Neural cell (in vitro differentiated cells): Measurements from ENCODE around the gene CACTIN. TPM values are rescaled to one million over a fixed set of nuclear protein-coding genes. Genes with fewer than 3 reads are reported as not detected.

Experiments used
- H2AFZ ChIP-seq: fragments of 200-600, 300-800 bp; sonication (generic), shearing (Covaris generic); 2 replicates; pipeline ENCODE4 v1.6.0; 2014; ENCODE audit warnings: low read depth, mild to moderate bottlenecking, antibody characterized with exemption, low read length, moderate library complexity
- H3F3A ChIP-seq: fragments of 200-600 bp; shearing (Covaris generic); 2 replicates; pipeline ENCODE4 v1.6.1; 2016; ENCODE audit warnings: mild to moderate bottlenecking, moderate library complexity, mixed read lengths, antibody characterized with exemption, low read length; ENCODE audit not compliant: insufficient read depth, poor library complexity, severe bottlenecking
- H3K27ac ChIP-seq: fragments of 200-600, 300-800 bp; sonication (generic), shearing (Covaris generic); 2 replicates; pipeline ENCODE4 v1.5.1; 2014; ENCODE audit warnings: mild to moderate bottlenecking, low read length, moderate library complexity
- H3K27me3 ChIP-seq: fragments of 300-800, 200-600 bp; sonication (generic), shearing (Covaris generic); 2 replicates; pipeline ENCODE4 v1.6.0; 2014; ENCODE audit warnings: mild to moderate bottlenecking, low read depth, low read length, moderate library complexity; ENCODE audit not compliant: insufficient read depth
- H3K36me3 ChIP-seq: fragments of 300-800, 200-600 bp; sonication (generic), shearing (Covaris generic); 2 replicates; pipeline ENCODE4 v1.5.1; 2014; ENCODE audit warnings: mild to moderate bottlenecking, antibody characterized with exemption, low read length, moderate library complexity; ENCODE audit not compliant: insufficient read depth
- H3K4me2 ChIP-seq: fragments of 300-800, 200-600 bp; sonication (generic), shearing (Covaris generic); 2 replicates; pipeline ENCODE4 v1.6.0; 2014; ENCODE audit warnings: mild to moderate bottlenecking, low read length
- H3K4me3 ChIP-seq: fragments of 300-800, 200-600 bp; sonication (generic), shearing (Covaris generic); 2 replicates; pipeline ENCODE4 v1.5.1; 2014; ENCODE audit warnings: mild to moderate bottlenecking, low read length, moderate library complexity
- H3K79me2 ChIP-seq: fragments of 200-600 bp; shearing (Covaris generic); replicated peaks from 2 replicates; pipeline ENCODE4 v1.6.0; 2014; ENCODE audit warnings: mild to moderate bottlenecking, low read length, moderate library complexity; ENCODE audit not compliant: insufficient read depth
- H3K9ac ChIP-seq: fragments of 300-800, 200-600 bp; sonication (generic), shearing (Covaris generic); 2 replicates; pipeline ENCODE4 v1.6.1; 2016; ENCODE audit warnings: mild to moderate bottlenecking, low read length, mixed read lengths
- H3K9me2 ChIP-seq: fragments of 200-600 bp; shearing (Covaris generic); 2 replicates; pipeline ENCODE4 v1.6.1; 2016; ENCODE audit warnings: mild to moderate bottlenecking, low read length, mixed read lengths; ENCODE audit not compliant: insufficient read depth
- H3K9me3 ChIP-seq: fragments of 200-600, 300-800 bp; sonication (generic), shearing (Covaris generic); 2 replicates; pipeline ENCODE4 v1.6.1; 2016; ENCODE audit warnings: mild to moderate bottlenecking, mixed run types, low read length, moderate library complexity, mixed read lengths
- H4K20me1 ChIP-seq: fragments of 200-600 bp; shearing (Covaris generic); 2 replicates; pipeline ENCODE4 v1.6.1; 2016; ENCODE audit warnings: mild to moderate bottlenecking, mixed run types; ENCODE audit not compliant: insufficient read depth
- CTCF ChIP-seq: fragments of 450-650 bp; IDR thresholded peaks from 2 replicates; pipeline ENCODE4 v1.5.1; 2014; ENCODE audit warnings: antibody characterized with exemption, mild to moderate bottlenecking, moderate library complexity; ENCODE audit not compliant: poor library complexity, severe bottlenecking
- EP300 ChIP-seq: fragments of 450-650 bp; conservative IDR thresholded peaks from 2 replicates; pipeline ENCODE4 v1.6.1; 2014; ENCODE audit warnings: antibody characterized with exemption, mild to moderate bottlenecking, moderate library complexity; ENCODE audit not compliant: poor library complexity, severe bottlenecking
- EZH2 ChIP-seq: fragments of 200-600, 300-800 bp; shearing (Covaris generic), sonication (generic); IDR thresholded peaks from 2 replicates; pipeline ENCODE4 v1.6.1; 2014; ENCODE audit warnings: antibody characterized with exemption, low read length, borderline replicate concordance, mild to moderate bottlenecking; ENCODE audit not compliant: insufficient read depth, poor library complexity, severe bottlenecking
- MXI1 ChIP-seq: fragments of 450-650 bp; conservative IDR thresholded peaks from 2 replicates; pipeline ENCODE4 v1.6.1; 2014; ENCODE audit warnings: antibody characterized with exemption, mild to moderate bottlenecking; ENCODE audit not compliant: poor library complexity, severe bottlenecking
- POLR2AphosphoS5 ChIP-seq: IDR thresholded peaks from 2 replicates; pipeline ENCODE4 v1.6.1; 2012
- RAD21 ChIP-seq: fragments of 450-650 bp; conservative IDR thresholded peaks from 2 replicates; pipeline ENCODE4 v1.6.1; 2014; ENCODE audit warnings: antibody characterized with exemption, mild to moderate bottlenecking, moderate library complexity
- REST ChIP-seq: IDR thresholded peaks from 2 replicates; pipeline ENCODE4 v1.6.1; 2012; ENCODE audit warnings: borderline replicate concordance
- SMC3 ChIP-seq: fragments of 450-650 bp; conservative IDR thresholded peaks from 2 replicates; pipeline ENCODE4 v1.6.1; 2014; ENCODE audit warnings: antibody characterized with exemption, mild to moderate bottlenecking, moderate library complexity; ENCODE audit not compliant: poor library complexity
- TAF1 ChIP-seq: IDR thresholded peaks from 2 replicates; pipeline ENCODE4 v1.6.1; 2012; ENCODE audit warnings: low read depth
- polyA plus RNA-seq: library from polyadenylated mRNA; depleted of rRNA; stranded (reverse); fragments of >200 nt; gene quantifications from 2 replicates; pipeline ENCODE4 v1.2.3, GENCODE V29; 2014

Gene CACTIN
- polyA plus RNA-seq, 1 donor from 2014 or later, result 21.4 TPM

GRCh38 chr19:3657395-3657769, 30.8 kb upstream of the CACTIN start:
- peaks cover 12% of the 10 kb centered on the region for H3K36me3 ChIP-seq
- H3K9me2 ChIP-seq, result no peaks in the 10 kb centered on the region
- H4K20me1 ChIP-seq, result no peaks in the 10 kb centered on the region
- H3F3A ChIP-seq, result no peaks in the 10 kb centered on the region
- H2AFZ ChIP-seq, result no peak overlapping the region
- no peak overlapping the region for H3K27ac ChIP-seq
- H3K9ac ChIP-seq, result no peak overlapping the region
- no peaks in the 10 kb centered on the region for H3K9me3 ChIP-seq
- H3K79me2 ChIP-seq, result no peaks in the 10 kb centered on the region
- H3K27me3 ChIP-seq, result no peaks in the 10 kb centered on the region
- H3K4me2 ChIP-seq, result no peak overlapping the region
- TF ChIP-seq POLR2AphosphoS5 (no peak), SMC3 (no peak), TAF1 (no peak), REST (no peak), EZH2 (no peak), EP300 (no peak), RAD21 (no peak), CTCF (no peak), MXI1 (no peak)
- no peak overlapping the region for H3K4me3 ChIP-seq

GRCh38 chr19:3656747-3657394, 30.3 kb upstream of the CACTIN start:
- TF ChIP-seq SMC3 (no peak), REST (no peak), EP300 (no peak), MXI1 (no peak), EZH2 (no peak), CTCF (no peak), TAF1 (no peak), POLR2AphosphoS5 (no peak), RAD21 (no peak)
- Histone ChIP-seq H3K9ac (no peak overlapping the region), H3K27ac (no peak overlapping the region), H3K9me2 (no peaks in the 10 kb centered on the region), H3K79me2 (no peaks in the 10 kb centered on the region), H3K4me2 (no peak overlapping the region), H4K20me1 (no peaks in the 10 kb centered on the region), H3K4me3 (no peak overlapping the region), H3F3A (no peaks in the 10 kb centered on the region), H3K27me3 (no peaks in the 10 kb centered on the region), H3K36me3 (peaks cover 12% of the 10 kb centered on the region), H3K9me3 (no peaks in the 10 kb centered on the region), H2AFZ (no peak overlapping the region)
